ENCODE results near the gene UPB1.

UPB1 gene

DNA sequence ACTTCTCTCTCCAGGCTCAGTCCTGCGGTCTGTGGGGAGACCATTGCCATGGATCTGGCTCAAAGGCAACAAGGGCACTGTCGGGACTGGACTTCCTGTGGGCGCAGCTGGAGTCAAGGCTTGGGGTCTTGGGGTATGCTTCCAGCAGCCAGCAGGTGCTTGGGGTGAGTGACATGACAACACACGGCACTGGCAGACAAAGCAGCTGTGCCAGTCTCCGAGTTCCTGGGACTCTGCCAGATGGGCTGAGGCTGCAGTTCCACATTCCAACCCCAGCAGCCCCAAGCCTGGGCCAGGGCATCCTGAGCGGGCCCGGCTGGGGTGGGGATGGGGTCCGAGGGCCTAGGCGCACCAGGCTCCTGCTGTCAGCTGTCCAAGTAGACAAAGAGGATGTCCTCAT is 47.5 kb downstream of the UPB1 start:
- Histone ChIP-seq H3K4me2 (ENCODE audit: low read depth, low read length, poor library complexity, severe bottlenecking) (no peak overlapping the region), H3K4me3 (ENCODE audit: low read length, poor library complexity, severe bottlenecking) (no peak overlapping the region), H3K9me3 (ENCODE audit: insufficient read depth, low read depth, low read length) (no peaks in the 10 kb centered on the region), H2AFZ (ENCODE audit: low read length) (no peak overlapping the region), H3K79me2 (ENCODE audit: insufficient read depth, low read length) (no peaks in the 10 kb centered on the region), H4K20me1 (ENCODE audit: insufficient read depth, low read length, poor library complexity, severe bottlenecking) (no peaks in the 10 kb centered on the region), H3F3A (ENCODE audit: low read depth) (no peaks in the 10 kb centered on the region), H3K36me3 (ENCODE audit: insufficient read depth, low read length) (peaks cover 68% of the 10 kb centered on the region; the same call in 1 of the 2 replicates), H3K9me2 (replicated peaks; ENCODE audit: low read depth, low read length) (no peaks in the 10 kb centered on the region), H3K9ac (ENCODE audit: low read depth, low read length, poor library complexity, severe bottlenecking) (no peak overlapping the region), H3K4me1 (ENCODE audit: insufficient read depth, low read length, poor library complexity, severe bottlenecking) (no peaks in the 10 kb centered on the region), H3K27me3 (ENCODE audit: insufficient read depth, low read length, poor library complexity, severe bottlenecking) (no peaks in the 10 kb centered on the region)
- TF ChIP-seq EZH2phosphoT487 (IDR thresholded peaks at IDR 0.05; ENCODE audit: borderline replicate concordance), result no peak
- TF ChIP-seq CTCF (conservative IDR thresholded peaks at IDR 0.05; ENCODE audit: low read length), result no peak

DNA sequence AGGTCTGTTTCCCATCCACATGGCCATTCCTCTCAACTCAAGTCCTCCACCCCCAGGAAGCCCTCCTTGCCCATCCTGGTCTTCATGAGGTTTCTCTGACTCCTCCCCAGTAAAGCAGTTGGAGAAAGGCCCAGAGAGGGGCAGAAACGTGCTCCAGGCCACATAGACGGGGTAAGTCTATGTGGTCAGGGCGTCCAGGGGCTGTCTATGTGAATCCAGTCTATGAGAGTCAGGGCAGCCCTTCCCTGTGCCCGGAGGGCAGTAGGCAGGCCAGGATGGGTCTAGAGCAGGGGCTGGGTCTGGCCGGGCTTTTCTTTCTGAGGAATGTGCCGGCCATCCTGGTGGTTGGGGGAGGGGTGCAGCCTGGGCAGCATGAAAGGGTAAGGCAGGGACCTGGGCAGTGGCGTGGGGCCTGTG is 48.1 kb downstream of the UPB1 start:
- Histone ChIP-seq H3F3A (ENCODE audit: low read depth) (no peaks in the 10 kb centered on the region), H3K9me2 (replicated peaks; ENCODE audit: low read depth, low read length) (no peaks in the 10 kb centered on the region), H4K20me1 (ENCODE audit: insufficient read depth, low read length, poor library complexity, severe bottlenecking) (no peaks in the 10 kb centered on the region), H3K79me2 (ENCODE audit: insufficient read depth, low read length) (no peaks in the 10 kb centered on the region; the same call in 1 of the 2 replicates), H3K9ac (ENCODE audit: low read depth, low read length, poor library complexity, severe bottlenecking) (no peak overlapping the region), H3K27me3 (ENCODE audit: insufficient read depth, low read length, poor library complexity, severe bottlenecking) (no peaks in the 10 kb centered on the region), H3K4me2 (ENCODE audit: low read depth, low read length, poor library complexity, severe bottlenecking) (no peak overlapping the region), H3K4me3 (ENCODE audit: low read length, poor library complexity, severe bottlenecking) (no peak overlapping the region), H3K4me1 (ENCODE audit: insufficient read depth, low read length, poor library complexity, severe bottlenecking) (no peaks in the 10 kb centered on the region), H2AFZ (ENCODE audit: low read length) (no peak overlapping the region), H3K36me3 (ENCODE audit: insufficient read depth, low read length) (peaks cover 74% of the 10 kb centered on the region; the same call in 1 of the 2 replicates), H3K9me3 (ENCODE audit: insufficient read depth, low read depth, low read length) (no peaks in the 10 kb centered on the region)
- no peak for TF ChIP-seq CTCF (conservative IDR thresholded peaks at IDR 0.05; ENCODE audit: low read length)
- TF ChIP-seq EZH2phosphoT487 (IDR thresholded peaks at IDR 0.05; ENCODE audit: borderline replicate concordance), result no peak

- no peak overlapping the region for H3K9ac ChIP-seq (ENCODE audit: low read depth, low read length, poor library complexity, severe bottlenecking)
- H4K20me1 ChIP-seq (ENCODE audit: insufficient read depth, low read length, poor library complexity, severe bottlenecking), result no peaks in the 10 kb centered on the region
- no peaks in the 10 kb centered on the region for H3K9me2 ChIP-seq (replicated peaks; ENCODE audit: low read depth, low read length)
- H3K4me3 ChIP-seq (ENCODE audit: low read length, poor library complexity, severe bottlenecking), result no peak overlapping the region
- H3K36me3 ChIP-seq (ENCODE audit: insufficient read depth, low read length), result peaks cover 78% of the 10 kb centered on the region; the same call in 1 of the 2 replicates
- TF ChIP-seq CTCF (conservative IDR thresholded peaks at IDR 0.05; ENCODE audit: low read length) (no peak), EZH2phosphoT487 (IDR thresholded peaks at IDR 0.05; ENCODE audit: borderline replicate concordance) (no peak)
- peaks cover 5% of the 10 kb centered on the region; the same call in 1 of the 2 replicates for H3K79me2 ChIP-seq (ENCODE audit: insufficient read depth, low read length)
- H3K4me2 ChIP-seq (ENCODE audit: low read depth, low read length, poor library complexity, severe bottlenecking), result no peak overlapping the region
- H3K4me1 ChIP-seq (ENCODE audit: insufficient read depth, low read length, poor library complexity, severe bottlenecking), result no peaks in the 10 kb centered on the region
- no peak overlapping the region for H2AFZ ChIP-seq (ENCODE audit: low read length)
- no peaks in the 10 kb centered on the region for H3K9me3 ChIP-seq (ENCODE audit: insufficient read depth, low read depth, low read length)
- H3K27me3 ChIP-seq (ENCODE audit: insufficient read depth, low read length, poor library complexity, severe bottlenecking), result no peaks in the 10 kb centered on the region
- no peaks in the 10 kb centered on the region for H3F3A ChIP-seq (ENCODE audit: low read depth)
Observed at GRCh38 chr22:24543679-24544243, 48.6 kb downstream of the UPB1 start.
